Upper lobe of left lung (tissue), 4 donors: Measurements from ENCODE around the gene NFU1.

Source experiments
- CTCF ChIP-seq, 6 experiments: fragments of 450-650 bp in 4 of 6; fragments of 200-600 bp in 2 of 6; sonication (generic) in 2 of 6; IDR thresholded peaks; one replicate each; pipeline ENCODE4 v1.5.1; 2016 to 2019; ENCODE audit warnings: antibody characterized with exemption in 6 of 6
- EP300 ChIP-seq, 4 donors: sonication (generic); formaldehyde crosslinking; IDR thresholded peaks; one replicate each; pipeline ENCODE4 v1.5.1; 2017; ENCODE audit warnings: antibody characterized with exemption in 4 of 4, control low read depth in 2 of 4

GRCh38 chr2:69437751-69438154 is 518 bp upstream of the NFU1 start:
- no peak for TF ChIP-seq CTCF (IDR thresholded peaks at IDR 0.05)
- no peak for TF ChIP-seq EP300 (IDR thresholded peaks at IDR 0.05)
